ENCODE measurements around the gene KRT76.
"Not testable (repeated sequence)": the region's sequence is repeated elsewhere in the genome, so short reads cannot be mapped to it uniquely, and the experiment has no call there.

KRT76 gene

GRCh38 chr12:52757449-52758176, 19.5 kb downstream of the KRT76 start:
- no peak for DNase-seq

DNA sequence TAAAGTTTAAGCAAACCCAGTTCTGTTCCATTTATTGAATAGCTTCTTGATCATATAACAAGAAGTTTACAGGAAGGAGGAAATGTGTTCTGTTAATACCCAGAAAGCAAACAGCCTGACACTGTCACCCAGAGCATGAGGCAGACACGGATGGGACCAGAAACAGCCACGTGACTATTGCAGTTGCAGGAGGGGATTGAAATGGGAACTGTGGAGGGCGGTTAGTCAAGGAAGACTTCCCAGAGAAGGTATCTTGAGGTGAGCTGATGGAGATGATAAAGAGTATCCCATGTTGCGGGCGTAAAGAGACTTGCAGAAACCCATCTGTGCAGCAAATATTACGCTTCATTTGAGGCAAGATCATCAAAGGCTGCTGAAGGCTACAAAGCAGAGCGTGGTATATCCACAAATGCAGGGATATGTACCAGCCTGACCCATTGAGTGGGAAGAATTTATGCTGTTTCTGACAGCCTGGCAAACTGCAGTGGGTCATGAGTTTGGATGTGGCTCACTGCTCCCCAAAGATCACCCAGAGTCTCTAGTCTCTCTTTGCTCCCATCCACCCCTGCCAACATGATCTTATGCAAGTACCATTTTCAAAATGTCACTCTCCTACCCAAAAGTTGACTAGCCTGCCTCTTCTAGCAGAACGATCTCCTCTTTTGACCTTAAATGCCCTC, 20.7 kb downstream of the KRT76 start:
- DNase-seq, result no peak

- DNase-seq, result no peak
Measured at GRCh38 chr12:52755533-52755932, 21.6 kb downstream of the KRT76 start.

- no peak for DNase-seq
Measured at GRCh38 chr12:52754135-52754534, 23.0 kb downstream of the KRT76 start.

DNA sequence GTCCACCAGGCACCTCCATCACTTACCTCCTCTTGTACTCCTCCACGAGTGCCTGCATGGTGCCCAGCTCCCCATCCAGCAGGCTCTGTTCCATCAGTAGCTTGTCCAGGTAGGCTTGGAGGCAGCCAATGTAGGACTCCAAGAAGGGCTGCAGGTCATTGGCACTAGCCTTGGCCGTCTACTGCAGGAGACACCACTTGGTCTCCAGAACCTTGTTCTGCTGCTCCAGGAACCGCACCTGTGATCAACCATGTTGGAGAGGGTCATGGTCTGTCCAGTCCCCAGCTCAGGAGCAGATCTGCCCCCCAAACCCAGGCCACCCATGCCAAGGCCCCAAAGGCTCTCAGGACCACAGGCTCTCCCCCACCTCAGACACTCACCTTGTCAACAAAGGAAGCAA, 23.9 kb downstream of the KRT76 start:
- DNase-seq, result no peak

DNA sequence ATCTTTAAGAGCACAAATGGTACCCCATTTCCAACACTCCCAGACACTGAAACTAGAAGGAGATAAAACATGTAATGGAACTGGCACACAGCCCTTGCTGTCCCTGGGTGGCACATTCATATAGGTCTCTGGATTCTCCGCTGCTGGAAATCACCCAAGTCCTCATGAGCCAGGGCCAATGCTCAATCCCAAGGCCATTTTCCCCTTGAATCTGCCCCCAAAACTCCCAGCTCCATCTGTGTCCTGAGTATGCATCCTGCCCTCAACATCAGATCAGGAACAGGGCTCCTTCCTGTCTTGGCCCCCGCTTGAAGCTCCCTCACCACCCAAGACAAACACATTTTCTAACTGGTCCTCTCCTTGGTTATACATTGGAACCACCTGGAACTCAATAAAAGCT, 24.6 kb downstream of the KRT76 start:
- DNase-seq, result no peak

GRCh38 chr12:52751795-52752194, 25.4 kb downstream of the KRT76 start:
- no peak for DNase-seq

DNA sequence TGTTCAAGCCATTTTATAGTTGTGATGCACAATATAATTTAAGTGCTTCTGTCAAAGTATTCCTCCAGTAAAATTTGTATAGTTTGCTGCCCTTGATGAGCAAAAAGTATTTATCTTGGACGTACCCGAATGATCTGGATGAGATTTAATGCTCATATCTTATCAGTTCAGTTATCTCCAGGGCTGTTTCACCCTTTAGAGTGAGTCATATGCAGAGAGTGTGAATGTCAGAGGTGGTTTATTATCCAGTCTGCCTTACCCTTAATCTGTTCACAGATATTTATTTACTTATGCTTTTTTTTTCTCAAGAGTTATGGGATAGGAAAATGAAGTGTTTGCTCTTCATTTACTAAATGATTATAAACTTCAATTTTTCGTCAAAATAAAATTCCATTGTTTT, 26.6 kb downstream of the KRT76 start:
- DNase-seq, result not testable (repeated sequence)

GRCh38 chr12:52749827-52750226, 27.3 kb downstream of the KRT76 start:
- no peak for DNase-seq

DNA sequence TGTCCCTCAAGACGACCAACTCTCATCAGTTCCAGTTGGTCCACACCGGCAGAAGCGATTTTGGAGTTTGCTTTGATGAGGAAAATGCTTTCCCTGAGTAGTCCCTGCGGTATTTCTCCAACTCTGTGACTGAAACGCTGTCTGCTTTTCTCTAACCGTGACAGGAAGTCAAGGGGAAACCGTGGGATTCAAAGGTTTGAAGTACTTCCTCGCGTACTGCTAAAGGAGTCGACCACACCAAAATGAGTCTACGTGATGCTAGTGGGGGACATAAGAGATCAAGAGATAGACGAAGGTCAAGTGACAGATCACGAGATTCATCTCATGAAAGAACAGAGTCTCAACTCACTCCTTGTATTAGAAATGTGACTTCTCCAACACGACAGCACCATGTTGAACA, 28.6 kb downstream of the KRT76 start:
- no peak for DNase-seq

GRCh38 chr12:52745554-52745953, 31.6 kb downstream of the KRT76 start:
- DNase-seq, result no peak

DNA sequence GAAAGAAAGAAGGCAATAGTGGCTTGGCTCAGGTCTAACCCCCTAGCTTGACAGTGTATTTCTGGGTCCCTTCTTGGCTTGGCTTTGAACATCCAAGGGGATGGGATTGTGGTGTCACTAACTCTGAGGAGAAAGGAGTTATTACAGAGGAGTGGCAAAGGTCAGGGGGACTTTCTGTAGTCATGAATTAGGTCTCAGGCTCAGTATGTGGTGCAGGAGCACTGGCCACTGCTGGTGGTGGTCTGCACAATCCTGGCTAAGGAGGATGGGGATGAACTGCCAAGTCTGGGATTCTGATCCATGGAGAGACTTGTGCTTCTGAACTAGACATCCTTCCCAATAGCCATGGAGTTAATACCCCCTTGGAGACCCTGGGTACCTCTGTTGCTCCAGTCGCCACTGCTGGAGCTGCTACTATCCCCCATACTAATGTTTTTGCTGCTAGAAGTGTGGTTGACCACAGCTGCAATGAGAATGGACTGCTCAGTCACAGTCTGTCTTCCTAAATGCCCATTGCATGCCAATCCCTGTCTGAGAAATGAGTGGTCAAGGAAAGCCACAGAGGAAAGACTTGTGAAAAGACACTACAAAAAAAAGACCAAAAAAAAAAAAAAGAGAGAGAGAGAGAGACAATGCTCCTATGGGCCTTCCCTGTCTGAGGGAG, 32.5 kb downstream of the KRT76 start:
- DNase-seq, result no peak

- DNase-seq, result no peak
Measured at GRCh38 chr12:52742822-52743457, 34.2 kb downstream of the KRT76 start.

DNA sequence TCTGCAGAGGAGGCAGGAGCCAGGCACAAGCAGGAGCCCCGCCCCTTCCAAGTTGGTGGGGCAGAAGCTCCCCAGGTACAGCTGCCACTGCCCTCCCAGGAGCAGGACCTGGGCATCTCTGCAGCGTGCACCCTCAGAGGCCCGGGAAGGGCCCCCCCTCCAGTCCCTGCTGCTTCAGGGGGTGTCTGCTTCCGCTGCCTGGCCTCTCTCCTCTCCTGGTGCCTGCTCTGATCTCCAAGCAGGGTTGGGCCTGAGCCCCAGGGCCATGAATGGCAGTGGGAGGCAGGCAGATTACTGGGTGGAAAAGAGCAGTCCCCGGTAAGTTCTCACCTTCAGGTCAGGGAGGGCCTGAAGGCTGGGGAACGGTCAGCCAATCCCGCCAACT, 35.0 kb downstream of the KRT76 start:
- no peak for DNase-seq

DNA sequence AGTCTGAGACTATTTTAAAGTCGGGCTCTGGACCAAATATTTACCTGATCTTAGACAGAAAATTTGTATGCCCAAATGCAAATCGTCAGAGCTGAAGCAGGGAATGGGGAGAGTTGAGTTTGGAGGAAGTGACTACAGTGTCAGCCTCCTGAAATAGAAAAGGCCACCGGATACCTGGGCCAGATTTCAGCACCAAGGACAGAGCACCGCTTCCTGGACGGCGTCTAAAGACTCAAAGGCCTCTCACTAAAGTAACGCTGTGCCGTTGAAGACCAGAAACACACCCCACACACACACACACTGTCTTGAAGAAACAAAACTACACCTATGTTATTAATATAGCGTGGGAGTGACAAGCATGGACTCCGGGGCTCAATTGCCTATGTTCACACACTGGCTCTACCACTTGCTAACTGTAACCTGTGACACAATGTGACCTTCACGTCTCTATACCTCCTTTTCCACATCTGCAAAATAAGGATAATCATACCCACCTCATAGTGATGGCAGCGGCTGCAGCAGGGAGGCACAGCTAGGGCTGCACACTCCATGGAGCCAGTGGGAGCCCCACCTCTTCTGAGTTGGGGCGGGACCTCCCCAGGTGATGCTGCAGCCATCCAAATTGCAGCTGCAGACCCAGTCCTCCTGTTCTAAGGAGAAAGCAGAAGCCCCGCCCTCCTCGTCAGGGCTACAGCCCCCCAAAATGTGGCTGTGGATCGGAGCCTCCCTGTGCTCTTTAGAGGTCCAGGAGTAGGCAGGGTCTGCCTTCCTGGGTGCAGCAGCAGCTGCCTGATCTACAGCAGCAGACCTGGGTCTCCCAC, 35.6 kb downstream of the KRT76 start:
- DNase-seq, result peak; percentile 42

DNA sequence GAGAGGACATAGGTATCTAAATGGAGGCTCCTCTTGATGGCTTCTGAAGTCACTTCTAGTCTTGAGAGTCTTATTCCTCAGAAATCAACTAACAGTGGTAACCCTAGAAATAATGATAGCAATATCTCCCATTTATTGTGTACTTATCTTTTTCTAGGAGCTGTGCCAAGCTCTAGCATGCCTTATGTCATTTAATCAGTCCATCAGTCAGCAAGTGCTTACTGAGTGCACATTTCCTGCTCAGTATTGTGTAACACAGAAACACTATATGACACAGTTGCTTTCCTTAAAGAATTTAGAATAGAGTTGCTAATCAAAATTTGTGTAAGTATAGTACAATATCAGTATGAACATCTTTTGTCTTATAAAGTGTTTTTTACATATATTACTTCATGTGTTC, 36.6 kb downstream of the KRT76 start:
- no peak for DNase-seq

GRCh38 chr12:52739963-52740362, 37.2 kb downstream of the KRT76 start:
- DNase-seq, result no peak

DNA sequence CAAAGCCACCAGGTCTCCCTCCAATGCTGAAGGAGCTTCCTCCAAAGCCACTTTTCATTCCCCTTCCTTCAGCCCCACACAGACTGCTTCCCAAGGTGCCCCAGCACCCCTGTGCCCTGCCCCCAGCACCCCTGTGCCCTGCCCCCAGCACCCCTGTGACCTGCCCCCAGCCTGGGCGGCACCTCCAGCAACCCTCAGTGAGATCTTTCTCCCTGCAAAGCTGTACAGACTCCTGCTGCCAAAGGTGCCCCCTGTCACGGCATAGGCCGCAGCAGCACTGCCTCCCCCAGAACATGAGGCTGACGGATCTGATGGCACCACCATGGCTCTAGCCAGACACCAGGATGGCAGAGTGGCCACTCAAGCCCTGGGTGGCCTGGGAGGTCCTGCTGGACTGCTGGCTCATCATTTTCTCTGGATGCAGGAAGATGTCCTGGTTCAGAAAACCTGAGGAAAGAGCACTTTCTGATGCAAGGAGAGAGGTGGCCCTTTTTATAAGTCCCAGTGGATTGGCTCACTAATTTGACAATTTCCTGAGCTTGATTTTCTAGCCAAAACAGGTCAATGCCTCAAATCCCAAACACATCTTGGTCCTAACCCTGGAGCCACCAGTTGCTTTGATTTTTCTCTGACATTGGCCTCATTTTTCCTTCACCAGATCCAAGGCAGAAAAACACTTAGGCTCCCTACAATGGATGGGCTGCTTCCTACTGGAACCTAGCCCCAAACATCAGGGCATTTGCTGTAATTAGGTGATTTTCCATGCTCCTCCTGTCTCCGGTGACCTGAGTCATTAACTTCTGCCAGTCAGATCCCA, 41.1 kb downstream of the KRT76 start:
- DNase-seq, result no peak

DNA sequence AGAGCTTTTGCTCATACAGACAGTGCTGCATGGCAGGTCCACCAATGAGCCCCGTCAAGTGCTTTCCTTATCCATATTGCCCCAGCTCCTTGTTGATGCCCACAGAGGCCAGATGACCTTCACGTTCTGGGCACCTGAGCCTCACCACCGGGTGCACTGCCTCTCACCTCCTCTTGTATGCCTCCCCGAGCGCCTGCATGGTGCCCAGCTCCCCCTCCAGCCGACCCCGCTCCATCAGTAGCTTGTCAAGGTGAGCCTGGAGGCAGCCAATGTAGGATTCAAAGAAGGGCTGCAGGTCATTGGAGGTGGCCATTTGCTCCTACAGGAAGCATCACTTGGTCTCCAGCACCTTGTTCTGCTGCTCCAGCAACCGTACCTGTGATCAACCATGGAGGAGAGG, 42.0 kb downstream of the KRT76 start:
- DNase-seq, result no peak

DNA sequence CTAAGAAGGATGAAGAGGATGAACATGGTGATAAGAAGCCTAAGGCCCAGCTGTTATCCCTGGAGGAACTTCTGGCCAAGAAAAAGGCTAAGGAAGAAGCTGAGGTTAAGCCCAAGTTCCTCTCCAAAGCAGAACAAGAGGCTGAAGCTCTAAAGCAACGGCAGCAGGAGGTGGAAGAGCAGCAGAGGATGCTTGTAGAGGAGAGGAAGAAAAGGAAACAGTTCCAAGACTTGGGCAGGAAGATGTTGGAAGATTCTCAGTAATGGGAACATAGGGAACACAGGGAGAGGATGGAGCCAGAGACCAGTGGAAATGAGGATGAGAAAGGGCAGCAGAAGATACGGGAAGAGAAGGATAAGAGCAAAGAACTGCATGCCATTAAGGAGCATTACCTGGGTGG, 46.4 kb downstream of the KRT76 start:
- no peak for DNase-seq

DNA sequence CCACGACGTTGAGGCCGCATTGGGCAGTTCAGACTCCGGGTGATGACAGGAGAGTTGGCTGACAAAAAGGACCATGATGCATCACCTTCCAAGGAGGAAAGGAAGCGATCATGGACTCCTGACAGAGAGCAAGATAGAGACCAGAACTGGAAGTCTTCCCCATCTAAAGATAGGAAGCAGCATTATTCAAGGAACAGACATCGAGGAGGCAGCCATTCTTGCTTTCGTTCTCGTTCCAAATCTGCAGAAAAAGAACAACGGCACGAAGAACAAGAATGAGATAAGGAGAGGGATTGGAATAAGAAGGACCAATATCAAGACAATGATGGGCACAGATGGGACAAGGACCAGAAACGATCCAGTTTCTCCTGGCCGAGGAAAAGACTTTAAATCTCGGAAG, 46.8 kb downstream of the KRT76 start:
- no peak for DNase-seq

DNA sequence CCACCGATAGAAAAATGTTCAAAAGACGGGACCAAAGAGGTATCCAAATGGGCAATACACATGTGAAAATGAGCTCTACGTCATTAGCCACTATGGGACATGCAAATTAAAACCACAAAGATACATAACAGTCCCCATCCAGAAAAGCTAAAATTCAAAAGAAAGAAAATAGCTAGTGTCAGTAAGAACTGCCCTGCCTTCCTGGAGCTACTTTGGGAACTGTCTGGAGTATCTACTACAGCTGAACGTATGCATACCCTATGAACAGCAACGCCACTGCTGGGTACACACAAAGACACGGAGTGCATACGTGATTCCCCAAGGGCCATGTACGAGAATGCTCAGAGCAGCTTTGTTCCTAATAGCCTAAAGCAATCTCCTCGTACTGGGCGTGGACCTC, 48.0 kb downstream of the KRT76 start:
- DNase-seq, result no peak

Data from CD4-positive, alpha-beta T cell treated with Interleukin-21 for 1 hour (primary cell).